CD4-positive, alpha-beta T cell treated with Interferon alpha-2 for 1 hour (primary cell): ENCODE data around the gene GBP2.
"Not testable (repeated sequence)": the region's sequence is repeated elsewhere in the genome, so short reads cannot be mapped to it uniquely, and the experiment has no call there.

Source experiments
- DNase-seq, 2 donors: peaks; one replicate each; pipeline ENCODE4 v3.0.0-alpha.2; 2020 to 2022

GBP2 gene

DNA sequence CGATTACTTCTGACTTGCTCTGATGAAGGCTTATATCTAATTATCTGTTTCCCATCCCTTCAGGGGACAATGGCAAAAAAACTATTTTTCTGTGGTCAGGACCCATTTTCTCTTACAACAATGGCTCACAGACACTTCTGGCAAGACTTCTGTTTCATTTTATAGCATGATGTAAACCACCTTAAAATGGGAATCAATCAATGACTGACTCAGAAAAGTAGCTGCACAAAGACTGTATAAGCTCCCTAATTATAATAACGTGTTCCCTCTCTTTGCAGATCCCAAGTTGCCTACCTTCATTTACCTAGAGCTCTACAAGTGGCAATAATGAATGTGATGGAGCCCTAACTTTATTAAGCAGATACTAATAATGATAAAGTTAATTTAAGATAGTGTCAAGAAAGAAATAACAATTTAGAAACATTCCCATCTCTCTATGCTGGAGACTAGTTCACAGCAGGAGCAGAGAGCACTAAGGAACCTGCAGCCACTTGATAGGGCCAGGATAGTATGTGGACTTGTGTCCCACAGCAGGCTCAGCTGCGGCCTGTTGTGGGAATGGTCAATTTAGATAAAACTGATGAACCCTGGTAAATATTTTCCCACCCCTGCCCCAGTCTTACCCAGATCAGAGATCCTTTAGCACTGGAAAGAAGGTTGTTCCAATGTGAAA is 538 bp downstream of the GBP2 start:
- DNase-seq: peak in 1 of 2 donors; percentile 47

DNA sequence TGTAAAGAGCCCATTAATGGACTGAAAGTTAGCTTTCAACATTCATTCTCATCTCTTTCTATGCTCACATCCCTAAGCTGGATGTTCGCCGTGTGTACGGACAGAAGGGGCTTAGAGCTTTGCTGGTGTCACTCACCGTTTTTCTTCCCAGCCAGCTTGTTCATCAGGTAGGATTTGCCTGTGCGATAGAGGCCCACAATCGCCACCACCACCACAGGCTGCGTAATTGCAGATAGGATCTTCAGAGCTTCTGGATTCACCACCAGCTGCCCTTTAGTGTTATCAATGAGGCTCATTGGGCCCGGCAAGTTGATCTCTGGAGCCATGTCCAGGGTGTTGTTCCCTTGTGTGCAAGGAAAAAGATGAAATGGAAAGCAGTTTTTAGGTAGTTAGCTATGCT is 4.3 kb downstream of the GBP2 start:
- DNase-seq: no peak

DNA sequence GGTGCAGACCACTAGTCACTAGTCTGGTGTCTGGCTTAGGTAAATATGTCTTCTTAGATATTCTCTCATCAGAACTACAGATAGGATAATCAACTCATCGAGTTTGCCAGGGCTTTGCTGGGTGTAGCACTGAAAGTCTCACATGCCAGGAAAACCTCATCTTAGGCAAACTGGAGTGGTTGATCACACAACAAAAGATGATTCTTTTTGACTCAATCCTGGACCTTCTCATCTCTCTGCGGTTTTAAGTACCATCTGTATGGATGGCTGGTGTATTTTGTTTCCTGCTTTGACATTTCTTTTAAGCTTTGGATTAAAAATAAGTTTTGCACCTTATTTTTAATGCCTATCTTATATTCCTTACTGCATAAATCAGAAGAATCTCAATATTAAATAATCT is 11.3 kb downstream of the GBP2 start:
- DNase-seq: no peak

DNA sequence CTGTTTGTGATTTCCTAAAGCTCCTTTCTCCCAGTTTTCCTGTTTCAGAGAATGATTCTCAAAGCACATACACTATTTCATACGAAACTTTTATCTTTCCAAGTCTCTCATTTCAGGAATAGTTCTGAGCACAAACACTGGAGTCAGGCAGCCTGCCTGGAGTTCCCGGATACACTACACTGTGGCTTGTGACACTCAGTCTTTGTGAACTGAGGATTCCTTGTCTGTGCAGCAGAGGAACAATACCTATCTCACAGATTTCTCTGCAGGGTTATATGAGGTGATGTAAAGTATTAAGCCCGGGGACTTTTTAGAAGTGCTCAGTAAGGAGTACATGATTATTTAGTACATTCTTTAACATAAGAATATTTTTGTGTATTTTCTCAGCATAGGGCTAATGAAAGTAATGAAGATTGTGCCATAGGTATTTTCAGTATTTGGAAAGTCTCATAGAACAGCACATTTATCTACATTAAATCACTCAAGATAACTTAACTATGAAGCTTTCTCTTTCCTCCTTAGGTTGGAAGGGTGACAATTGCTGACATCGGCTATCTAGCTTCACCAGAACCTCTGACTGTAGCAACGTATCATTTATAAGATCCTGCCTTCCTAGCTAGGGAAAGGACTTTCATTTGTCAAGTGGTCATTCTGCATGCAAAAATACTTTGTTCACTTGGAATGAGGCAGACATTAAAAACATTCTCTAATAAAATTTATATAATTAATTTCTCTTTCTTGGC is 12.9 kb downstream of the GBP2 start:
- no peak for DNase-seq

DNA sequence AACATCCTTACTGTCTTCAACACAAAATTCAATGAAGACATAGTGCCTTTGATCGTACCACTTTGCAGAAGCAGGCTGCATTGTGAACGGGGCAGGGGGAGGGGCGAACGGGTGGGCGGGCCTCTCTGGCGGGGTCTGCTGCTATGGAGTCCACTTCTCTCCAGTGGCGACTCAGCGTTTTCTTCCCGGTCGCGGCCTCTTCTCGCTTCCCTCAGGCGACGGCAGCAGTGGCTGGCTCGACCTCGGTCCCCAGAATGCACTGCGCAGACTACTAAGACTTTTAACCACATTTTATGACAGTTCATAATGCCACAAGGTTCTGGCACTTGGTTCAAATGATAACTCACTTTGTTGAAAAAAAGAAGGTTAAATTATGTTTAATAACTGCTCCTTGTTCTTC is 21.2 kb downstream of the GBP2 start:
- DNase-seq: no peak

DNA sequence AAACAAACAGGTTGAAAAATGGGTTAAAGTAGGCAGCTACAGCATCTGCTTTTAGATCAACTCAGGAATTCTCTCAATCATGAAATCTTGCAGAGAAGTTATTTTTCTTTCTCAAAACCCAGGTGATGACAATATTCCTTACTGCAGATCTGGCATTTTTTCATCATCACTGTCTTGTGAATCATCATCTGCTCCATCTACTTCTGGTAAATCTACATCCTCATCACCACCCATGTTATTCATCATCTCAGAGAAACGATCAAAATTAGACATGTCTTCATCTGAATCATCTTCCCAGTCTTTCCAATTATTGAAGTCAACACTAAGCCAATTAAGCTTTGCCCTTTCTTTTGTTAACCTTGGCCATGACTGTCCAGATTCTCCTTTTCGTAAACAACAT is 21.8 kb downstream of the GBP2 start:
- DNase-seq: no peak

DNA sequence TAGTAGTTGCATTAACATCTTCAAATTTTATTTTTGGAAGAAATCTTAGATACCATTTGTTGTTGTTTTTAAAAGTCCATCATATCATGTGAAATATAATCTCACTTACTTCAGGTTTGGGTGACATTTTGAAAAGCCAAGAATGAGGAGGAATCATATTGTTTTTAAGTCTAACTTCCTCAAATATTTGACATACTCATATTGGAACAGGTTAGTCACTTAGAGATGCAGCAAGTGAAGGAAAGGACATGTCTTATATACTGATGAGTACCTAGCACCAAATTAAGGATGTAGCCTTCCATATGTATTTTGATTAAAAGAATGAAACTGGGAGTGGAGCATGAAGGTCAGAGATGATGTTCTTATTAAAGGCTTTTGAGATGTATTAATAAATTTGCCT is 23.9 kb downstream of the GBP2 start:
- DNase-seq: no peak

DNA sequence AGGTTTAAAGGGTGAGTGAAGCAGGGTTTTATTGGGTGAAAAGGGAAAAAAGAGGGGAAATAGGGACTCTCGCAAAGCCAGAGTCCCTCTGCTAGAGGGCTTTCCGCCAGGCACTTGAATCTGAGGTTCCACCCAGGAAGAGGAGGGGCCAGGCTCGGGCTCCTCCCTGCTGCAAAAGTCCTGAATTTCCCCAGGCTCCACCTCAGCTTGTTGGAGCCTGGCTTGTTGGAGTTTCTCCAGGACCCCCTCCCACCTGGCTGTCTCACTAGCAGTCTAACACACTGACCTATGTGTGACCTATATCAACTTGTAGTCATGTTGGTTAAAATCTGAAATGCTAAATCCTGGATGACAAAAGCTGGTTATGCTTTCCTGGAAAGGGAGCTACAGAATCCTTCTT is 25.5 kb downstream of the GBP2 start:
- no peak for DNase-seq

DNA sequence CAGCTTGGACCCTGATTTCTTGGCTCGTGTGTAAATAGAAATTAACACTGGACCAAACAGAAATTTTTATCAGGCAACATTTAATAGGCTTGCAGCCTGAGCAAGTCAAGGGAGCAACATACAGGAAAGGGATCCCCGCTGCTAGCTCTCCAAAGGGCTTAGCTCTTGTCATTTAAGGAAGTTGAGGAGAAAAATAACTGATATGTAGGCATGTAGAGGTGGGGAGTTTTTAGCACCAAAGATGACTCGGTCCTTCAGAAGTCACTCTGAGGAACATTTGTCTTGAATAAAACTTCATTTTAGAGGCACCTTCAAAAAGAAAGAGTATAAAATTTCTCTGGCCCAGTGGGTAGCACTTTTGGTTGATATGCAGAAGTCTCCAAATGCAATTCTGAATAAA is 27.1 kb downstream of the GBP2 start:
- DNase-seq: no peak

DNA sequence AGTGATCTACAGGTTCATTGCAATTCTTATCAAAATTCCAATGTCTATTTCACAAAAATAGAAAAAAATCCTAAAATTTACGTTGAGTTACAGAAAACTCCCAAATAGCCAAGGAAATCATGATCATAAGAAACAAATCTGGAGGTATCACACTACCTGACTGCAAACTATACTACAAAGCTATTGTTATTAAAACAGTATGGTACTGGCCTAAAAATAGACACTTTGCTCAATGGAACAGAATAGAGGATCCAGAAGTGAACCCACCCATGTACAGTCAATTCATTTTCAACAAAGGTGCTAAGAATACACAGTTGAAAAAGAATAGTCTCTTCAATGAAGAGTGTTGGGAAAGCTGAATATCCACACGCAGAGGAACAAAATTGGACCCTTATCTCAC is 30.2 kb downstream of the GBP2 start:
- no peak for DNase-seq

DNA sequence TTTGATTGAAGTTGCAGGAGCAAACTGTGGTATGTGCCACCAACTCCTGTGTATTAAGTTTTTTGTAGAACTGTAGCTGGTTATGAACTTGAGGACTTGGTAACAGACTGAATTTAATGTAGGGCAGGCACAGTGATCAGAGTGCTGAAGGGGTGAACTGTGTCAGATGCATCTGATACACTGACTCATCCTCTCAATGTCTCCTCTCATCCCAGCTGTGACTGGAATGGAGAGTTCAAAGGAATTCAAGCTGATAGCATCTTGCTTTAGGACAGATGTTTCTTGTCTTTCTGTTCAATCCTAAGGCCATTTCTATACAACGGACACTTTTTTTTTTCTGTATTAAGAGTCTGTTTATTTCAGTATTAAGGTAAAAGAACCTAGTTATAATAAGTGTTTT is 36.0 kb downstream of the GBP2 start:
- no peak for DNase-seq

DNA sequence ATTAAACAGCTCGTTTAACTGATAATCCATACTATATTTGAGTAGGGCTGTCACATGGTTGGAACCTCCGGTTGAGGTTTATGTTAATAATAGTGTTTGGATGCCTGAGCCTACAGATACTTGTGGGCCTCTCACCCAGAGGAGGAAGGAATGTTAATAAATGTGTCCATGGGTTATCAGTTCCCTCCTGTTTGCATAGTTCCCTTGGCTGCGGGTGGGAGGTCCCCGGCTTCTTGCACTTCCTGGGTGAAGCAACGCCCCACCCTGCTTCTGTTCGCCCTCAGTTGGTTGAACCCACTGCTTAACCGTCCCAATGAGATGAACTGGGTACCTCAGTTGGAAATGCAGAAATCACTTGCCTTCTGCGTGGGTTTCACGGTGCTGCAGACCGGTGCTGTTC is 37.3 kb downstream of the GBP2 start:
- DNase-seq: no peak

DNA sequence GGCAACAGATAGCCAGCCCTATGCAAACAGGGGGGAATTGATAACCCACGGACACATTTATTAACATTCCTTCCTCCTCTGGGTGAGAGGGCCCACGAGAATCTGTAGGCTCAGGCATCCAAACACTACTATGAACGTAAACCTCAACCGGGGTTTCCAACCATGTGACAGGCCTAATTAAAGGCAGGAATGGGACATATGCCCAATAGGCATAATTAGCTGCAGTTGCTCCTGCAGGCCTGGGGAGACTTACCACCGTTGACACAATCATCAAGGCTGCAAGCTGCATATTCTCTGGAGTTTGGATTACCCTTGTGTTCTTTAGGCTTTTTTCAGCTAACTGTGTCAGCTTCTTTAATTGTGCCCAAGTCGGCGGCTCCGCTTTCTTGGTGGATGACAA is 38.7 kb downstream of the GBP2 start:
- DNase-seq: no peak

DNA sequence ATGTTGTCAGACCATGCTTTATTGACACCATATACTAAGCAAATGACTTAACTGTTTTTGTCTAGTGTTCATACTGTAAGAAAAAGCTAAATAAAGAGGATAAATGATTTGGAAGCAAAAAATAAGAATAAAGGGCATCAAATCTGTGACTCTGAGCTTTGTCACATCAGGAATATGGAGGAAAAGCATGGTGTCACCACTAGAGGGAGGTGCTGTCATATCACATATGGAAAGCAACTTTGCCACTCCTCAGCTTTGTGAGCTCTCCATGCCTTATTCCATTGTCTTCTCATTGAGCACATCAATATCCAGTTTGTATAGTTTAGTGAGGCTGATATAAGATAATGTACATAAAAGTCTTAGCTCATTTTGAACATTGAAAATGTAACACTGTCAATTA is 40.1 kb downstream of the GBP2 start:
- peak; percentile 62 to 81 for DNase-seq

DNA sequence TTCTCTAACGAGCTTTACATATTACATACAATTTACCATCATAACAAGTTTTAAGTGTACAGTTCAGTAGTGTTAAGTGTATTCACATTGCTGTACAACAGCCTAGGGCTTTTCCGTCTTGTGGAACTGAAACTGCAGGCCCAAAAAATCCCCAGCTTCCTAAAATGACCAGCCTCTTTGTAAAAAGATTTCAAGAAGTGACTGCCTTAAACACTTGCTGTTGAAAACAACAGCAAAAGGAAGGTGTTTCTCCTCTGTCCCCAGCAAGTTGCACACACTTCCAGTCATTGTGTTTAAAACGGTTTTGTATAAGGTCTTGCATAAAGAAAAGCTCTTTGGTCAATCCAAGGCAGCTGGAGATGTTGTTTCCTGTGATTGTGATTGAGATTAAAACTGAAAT is 44.9 kb downstream of the GBP2 start:
- DNase-seq: peak in 1 of 2 donors; percentile 20

DNA sequence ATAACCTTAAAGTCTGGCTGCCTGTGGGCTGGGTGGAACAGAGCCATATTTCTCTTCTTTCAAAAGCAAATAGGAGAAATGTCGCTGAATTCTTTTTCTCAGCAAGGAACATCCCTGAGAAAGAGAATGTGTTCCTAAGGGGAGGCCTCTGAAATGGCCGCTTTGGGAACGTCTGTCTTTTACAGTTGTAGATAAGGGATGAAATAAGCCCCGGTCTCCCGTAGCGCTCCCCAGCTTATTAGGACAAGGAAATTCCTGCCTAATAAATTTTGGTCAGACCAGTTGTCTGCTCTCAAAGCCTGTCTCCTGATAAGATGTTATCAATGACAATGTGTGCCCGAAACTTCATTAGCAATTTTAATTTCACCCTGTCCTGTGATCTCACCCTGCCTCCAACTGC is 45.8 kb downstream of the GBP2 start:
- DNase-seq: not testable (repeated sequence)

DNA sequence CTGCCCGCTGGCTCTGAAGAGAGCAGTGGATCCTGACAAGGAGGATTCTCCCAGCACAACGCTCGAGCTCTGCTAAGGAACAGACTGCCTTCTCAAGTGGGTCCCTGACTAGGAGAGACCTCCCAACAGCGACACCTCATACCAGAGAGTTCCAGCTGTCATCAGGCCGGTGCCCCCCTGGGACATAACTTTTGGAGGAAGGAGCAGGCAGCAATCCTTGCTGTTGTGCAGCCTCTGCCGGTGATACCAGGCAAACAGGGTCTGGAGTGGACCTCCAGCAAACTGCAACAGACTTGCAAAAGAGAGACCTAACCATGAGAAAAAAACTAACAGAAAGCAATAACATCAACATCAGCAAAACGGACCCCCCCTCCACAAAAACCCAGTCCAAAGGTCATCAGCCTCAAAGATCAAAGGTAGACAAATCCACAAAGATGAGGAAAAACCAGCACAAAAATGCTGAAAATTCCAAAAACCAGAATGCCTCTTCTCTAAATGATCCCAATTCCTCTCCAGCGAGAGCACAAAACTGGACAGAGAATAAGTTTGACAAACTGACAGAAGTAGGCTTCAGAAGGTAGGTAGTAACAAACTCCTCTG is 53.3 kb downstream of the GBP2 start:
- DNase-seq: not testable (repeated sequence)

DNA sequence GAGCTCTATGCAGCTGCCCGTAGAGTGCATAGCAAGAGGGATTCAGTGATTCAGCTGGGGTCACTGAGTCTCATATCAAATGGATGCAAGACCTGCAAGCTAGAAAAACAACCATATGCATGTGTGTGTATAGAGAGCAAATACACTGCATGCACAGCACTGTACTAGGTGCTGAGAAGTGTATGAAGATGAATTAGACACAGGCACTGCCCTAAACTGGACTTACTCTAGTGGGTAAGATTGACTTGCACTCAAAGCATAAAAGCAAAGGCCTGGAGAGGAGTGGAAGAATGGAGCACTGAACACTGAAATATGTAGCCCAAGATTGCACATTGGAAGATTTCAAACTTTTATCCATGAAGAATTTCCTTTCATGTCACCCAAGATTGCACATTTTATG is 55.4 kb downstream of the GBP2 start:
- peak in 1 of 2 donors; percentile 34 for DNase-seq

DNA sequence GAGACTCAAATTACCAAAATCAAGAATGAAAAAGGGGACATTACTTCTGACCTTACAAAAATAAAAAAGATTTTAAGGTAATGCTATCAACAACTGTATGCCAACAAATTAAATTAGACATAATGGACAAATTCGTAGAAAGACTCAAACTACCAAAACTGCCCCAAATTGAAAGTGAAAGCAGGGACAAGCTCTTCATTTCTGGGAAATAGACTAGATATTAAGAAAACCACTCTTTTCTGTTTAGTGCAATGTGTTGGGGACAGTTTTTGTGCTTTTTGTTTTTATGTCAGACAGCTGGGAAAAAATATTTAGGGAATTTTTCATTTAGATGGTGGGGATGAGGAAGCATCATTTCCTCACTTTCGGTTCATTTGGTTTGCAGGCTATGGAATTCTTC is 56.0 kb downstream of the GBP2 start:
- peak in 1 of 2 donors; percentile 86 for DNase-seq

DNA sequence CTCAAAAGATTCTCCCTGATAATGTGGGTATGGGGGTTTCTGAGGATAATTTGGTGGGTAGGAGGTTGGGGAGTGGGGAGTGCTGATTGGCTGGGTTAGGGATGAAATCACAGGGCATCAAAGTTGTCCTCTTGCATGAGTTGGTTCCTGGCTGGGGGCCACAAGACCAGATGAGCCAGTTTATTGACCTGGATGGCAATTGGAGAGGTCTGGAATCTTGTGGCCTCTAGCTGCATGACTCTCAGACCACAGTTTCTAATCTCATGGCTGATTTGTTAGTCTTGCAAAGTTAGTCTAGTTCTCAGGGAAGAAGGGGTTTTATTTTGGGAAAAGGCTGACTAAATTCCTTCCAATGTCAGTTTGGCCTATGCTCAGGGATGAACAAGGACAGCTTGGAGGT is 57.6 kb downstream of the GBP2 start:
- DNase-seq: no peak

DNA sequence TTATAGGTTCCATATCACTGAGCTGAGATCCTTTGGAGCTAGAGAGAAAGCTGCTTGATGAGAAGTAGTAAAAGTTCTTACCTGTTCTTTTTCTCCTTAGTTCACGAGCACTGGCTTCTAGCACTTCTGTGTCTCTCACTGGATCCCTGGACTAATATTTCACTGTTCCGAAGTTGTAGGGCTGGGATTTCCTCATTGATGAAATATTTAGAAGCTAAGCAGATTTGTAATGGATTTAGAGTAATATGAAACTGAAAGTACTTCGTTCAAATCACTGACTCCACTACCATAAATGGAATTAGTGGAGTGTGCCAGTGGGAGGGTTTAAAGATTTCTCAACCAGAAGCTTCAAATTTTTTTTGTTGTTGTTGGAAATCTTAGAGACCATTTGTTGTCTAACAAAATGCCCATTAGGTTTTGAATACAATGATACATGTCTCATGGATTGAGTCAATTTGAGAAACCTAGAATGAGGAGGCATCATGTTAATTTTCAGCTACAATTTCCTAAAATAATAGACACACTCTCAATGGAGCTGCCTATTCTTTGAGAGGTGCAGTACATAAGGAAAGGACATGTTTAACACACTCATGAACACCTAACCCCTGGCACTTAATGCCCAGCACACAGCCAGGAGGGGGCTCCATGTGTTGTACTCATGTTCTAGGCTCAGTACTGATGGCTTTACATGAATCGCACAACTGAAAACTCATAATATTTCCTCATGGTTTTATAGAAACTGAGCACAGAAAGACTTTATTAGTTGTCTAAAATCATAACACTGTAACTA is 60.6 kb downstream of the GBP2 start, which contains the start of gene GBP1:
GBP1 (minus strand) TSS at position 130 of the 790 bp plus-strand sequence. CDS start 1,974 bp downstream, outside the sequence.
- DNase-seq: peak; percentile 66 to 93

DNA sequence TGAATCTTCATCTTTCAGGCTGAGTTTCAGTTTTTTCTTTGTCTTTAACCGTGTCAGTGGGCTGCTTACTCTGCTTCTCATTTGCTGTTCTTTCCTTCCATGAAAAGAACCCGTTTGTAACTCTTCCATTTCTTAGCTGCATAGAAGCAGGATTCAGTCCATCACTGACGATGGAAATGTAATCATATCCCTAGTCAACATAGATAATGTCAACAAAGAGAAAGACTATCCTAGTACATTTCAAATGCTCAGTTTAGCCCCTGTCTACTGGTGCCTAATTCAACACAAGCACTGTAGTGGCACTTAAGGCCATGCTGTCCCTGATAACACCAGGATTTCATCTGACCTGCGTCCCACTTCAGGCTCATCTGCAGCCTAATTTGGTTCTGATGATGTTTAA is 61.3 kb downstream of the GBP2 start:
- no peak for DNase-seq

DNA sequence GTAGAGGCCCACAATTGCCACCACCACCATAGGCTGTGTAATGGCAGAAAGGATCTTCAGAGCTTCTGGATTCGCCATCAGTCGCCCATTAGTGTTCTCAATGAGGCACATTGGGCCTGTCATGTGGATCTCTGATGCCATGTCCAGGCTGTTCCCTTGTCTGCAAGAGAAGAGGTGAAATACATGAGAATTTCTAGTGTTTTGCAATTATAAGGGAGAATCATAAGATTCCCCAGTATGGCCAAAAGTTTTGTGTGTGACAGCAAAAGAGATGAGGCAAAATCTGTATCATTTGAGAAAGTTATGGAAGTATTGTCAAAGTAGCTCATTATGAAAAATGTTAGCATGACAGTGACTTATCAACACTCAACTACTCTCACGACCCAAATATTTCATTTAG is 62.8 kb downstream of the GBP2 start:
- peak in 1 of 2 donors; percentile 46 for DNase-seq
